Measurements from ENCODE around the gene PLA2G4A.

PLA2G4A gene

GRCh38 chr1:187027253-187027652, 198.5 kb downstream of the PLA2G4A start:
- DNase-seq (ENCODE audit: low read depth) = no peak

DNA sequence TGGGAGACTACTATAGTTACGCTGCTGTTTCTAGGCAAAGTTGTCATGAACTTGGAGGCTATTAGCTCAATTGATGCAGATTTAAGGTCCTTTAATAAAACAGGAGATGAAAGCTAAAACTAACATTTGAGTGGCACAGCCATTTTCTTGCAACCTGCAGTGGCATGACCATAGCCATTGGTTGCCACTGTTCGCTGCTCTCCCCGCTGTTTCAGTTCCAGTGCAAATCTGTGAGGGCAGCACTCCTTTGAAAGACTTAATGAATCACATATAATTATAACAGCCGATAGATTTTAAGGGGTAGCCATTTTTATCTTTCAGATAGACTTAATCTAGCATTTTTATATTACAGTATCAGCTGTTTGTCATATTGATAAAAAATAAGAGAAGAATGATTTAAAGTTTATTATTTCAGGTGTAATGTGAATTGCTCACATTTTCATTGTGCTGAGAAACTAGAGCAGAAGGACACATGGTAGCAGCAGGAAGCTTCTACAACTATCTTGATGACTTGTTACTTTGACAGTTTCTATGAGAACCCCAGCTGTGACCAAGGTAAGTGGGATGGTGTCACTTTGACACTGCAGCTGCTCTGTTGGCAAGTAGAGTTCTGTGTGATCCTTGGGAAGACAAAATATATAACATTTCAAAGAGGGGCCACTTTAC, 203.7 kb downstream of the PLA2G4A start:
- no peak for DNase-seq (ENCODE audit: low read depth)

GRCh38 chr1:187032982-187033692, 204.4 kb downstream of the PLA2G4A start:
- DNase-seq (ENCODE audit: low read depth) = no peak

DNA sequence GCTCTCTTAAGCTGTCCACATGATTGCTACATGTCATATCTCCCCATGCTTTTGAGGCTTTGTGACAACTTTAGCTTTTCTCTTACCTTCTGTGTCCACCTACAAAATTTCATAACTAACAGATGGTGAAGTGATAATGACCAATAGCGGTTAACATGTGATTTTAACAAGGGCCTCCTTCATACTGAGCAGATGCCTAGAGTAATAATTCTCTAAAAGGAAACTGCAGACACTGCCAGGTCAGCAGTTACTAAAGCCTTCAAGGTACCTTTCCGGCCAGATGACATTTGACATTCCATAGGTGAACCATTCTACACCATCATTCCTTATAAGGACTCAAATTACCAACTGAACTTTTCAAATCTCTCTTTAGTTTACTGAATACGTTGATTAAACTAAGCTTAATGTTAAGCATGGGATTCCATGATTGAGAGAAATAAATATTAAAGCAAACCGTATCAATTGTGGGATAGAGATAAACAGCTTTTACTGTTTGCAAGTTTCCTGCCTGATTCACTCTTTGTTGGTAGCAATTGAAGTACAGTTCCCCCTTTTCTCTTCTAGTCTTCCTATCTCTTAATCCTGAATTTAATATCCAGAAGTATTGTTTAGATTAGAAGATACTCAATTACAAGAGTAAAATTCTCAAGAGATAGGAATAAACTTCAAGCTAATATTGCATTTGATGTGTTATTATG, 205.1 kb downstream of the PLA2G4A start:
- DNase-seq (ENCODE audit: low read depth) = no peak

DNA sequence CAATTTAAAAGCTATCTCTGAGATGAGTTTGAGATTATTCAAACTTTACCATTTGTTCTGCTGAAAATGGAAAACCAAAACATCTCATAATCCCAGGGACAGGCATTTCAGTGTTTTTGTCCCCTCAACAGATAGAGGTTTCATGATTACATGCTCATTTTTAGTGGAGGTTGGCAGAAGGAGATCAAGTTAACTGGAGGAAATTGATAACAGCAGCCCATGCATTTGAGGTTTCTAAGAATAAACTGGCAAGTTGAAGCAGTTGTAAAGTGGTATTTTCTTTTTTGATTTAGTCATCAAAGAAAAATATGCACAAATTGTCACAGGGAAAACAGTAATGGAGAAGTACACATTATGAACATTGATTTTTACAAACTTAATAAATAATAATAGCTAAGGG, 205.8 kb downstream of the PLA2G4A start:
- DNase-seq (ENCODE audit: low read depth) = no peak

GRCh38 chr1:187037973-187038553, 209.3 kb downstream of the PLA2G4A start:
- no peak for DNase-seq (ENCODE audit: low read depth)

Data from activated T-helper 9 cell treated with anti-CD3 and anti-CD28 coated beads, Interleukin-2, amount 50 U/mL, for 16 hours (primary cell).